HG03175 (cell line): Measurements from ENCODE around the gene OGDHL.

Source experiments
- ATAC-seq: cut with Tn5 transposase; IDR thresholded peaks from one replicate; pipeline ENCODE4 v1.9.1; 2021; ENCODE audit warnings: mild to moderate bottlenecking, moderate library complexity; ENCODE audit not compliant: unreplicated experiment

Gene OGDHL

GRCh38 chr10:49696311-49696710, 65.8 kb downstream of the OGDHL start:
- ATAC-seq, result no peak

DNA sequence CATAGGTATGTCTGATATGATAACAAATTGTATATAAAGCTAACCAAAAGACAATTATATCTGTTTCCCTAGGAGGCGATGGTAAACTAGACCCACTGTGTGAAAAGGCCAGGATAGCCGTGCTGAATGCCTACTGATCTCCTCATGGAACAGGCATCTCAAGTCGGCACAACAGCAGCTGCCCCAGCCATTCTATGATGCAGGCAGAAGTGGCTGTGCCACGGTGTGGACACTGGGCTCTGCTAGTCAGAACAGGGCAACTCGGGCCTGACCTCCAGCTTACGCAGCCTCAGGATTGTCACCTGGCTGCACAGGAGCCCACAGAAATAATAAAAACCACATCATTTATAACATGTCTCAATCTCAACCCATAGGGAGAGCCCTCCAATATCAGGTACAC, 67.7 kb downstream of the OGDHL start:
- no peak for ATAC-seq

DNA sequence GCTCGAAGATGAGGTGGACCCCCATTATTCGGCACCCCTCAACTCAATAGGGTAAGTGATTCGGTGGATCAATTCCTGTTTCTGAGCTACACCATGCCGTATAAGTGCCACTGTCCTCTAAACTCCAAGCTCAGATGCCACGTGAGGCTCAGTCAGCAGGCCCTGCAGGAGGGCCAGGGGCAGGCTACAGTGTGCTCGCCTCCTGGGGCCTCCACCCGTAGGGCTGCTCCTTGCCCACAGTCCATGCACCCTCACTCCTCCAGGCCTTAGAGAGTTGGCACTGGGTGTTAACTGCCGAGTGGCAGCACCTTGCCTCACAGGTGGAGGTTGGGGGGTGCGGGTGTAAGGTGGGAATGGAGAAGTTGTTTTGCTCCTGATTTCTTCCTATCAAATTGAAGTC, 70.5 kb downstream of the OGDHL start:
- no peak for ATAC-seq

DNA sequence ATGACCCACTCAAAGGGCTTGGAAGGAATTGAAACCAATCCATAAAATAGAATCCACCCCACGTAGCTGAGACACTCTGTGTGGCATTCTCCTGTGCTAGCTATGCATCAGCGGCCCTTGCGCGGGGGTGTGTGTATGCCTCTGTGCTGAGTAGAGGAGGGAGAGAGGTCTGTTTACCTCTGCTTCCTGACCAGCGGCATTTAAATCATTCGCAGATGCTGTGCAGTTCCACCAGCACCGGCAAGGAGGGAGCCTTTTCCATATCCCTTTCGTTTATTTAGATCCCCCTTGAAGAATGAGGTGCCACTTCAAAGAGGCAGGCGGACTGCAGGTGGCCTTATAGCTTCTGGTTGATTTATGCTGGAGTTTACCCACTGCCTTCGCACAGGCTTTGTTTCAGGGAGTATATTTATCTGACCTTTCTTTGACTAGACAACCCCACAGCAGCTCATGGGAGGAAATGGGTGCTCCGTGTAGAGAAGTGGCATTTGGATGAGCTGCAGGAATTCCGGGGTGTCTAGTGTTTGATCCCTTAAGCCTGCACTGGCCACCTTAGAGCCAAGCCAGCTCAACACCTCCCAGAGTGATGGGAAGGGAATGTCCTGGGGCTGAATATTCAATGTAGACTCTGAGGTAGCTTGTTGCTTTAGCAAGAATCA, 71.3 kb downstream of the OGDHL start:
- ATAC-seq, result no peak

DNA sequence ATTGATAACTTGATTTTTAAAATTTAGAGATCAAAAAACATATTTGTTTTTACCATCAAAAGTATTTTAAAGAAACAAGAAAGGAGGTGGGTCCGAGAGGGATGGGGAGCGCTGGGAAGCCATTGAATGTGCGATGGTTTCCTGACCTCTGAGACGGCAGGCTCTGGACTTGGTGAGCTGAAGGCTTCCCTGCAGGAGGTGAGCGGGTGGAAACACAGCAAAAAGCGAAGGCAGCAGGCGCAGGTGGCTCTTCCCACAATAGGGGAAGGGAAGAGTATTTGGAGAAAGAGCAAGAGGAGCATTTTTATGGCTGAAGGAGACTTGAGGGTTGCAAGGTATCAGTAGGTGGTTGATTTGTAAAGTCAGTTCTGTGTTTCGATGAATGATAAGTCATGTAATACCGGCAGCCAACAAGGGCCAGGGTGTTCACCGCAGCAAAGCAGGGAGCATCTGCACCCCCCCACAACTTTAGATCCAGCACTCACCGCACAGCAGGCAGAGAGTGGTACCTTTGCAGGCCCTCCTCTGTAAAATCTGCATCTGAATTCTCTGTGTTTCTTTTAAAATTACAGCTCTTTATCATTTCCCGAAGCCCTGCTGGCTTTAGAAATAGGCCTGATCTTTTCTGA, 72.1 kb downstream of the OGDHL start:
- ATAC-seq, result no peak

- no peak for ATAC-seq
These were observed 73.2 kb downstream of the OGDHL start for GRCh38 chr10:49688920-49689319.

- ATAC-seq, result no peak
These were observed 73.8 kb downstream of the OGDHL start for GRCh38 chr10:49688261-49688846.

GRCh38 chr10:49686651-49687050, 75.5 kb downstream of the OGDHL start:
- ATAC-seq, result no peak
